Osteocyte (in vitro differentiated cells): Measurements from ENCODE around the gene GPATCH4. TPM values are rescaled to one million over a fixed set of nuclear protein-coding genes. Genes with fewer than 3 reads are reported as not detected.
"Not testable (repeated sequence)": the region's sequence is repeated elsewhere in the genome, so short reads cannot be mapped to it uniquely, and the experiment has no call there.

Source experiments
- DNase-seq: peaks from one replicate; pipeline ENCODE4 v3.0.0; 2021; ENCODE audit warnings: mixed read lengths; ENCODE audit not compliant: unreplicated experiment; ENCODE audit errors: extremely low spot score
- H3K27ac Mint-ChIP-seq: one replicate; pipeline ENCODE4 v1.8.0; 2021; ENCODE audit warnings: mild to moderate bottlenecking, mixed read lengths; ENCODE audit not compliant: unreplicated experiment
- H3K27me3 Mint-ChIP-seq: one replicate; pipeline ENCODE4 v1.8.0; 2021; ENCODE audit warnings: mixed read lengths; ENCODE audit not compliant: unreplicated experiment
- H3K36me3 Mint-ChIP-seq: one replicate; pipeline ENCODE4 v1.8.0; 2021; ENCODE audit warnings: mixed read lengths; ENCODE audit not compliant: unreplicated experiment
- H3K4me1 Mint-ChIP-seq: one replicate; pipeline ENCODE4 v1.8.0; 2021; ENCODE audit warnings: mixed read lengths; ENCODE audit not compliant: unreplicated experiment
- H3K4me3 Mint-ChIP-seq: one replicate; pipeline ENCODE4 v1.8.0; 2021; ENCODE audit warnings: mild to moderate bottlenecking, moderate library complexity, mixed read lengths; ENCODE audit not compliant: unreplicated experiment
- H3K9me3 Mint-ChIP-seq: one replicate; pipeline ENCODE4 v1.8.0; 2021; ENCODE audit warnings: mixed read lengths; ENCODE audit not compliant: unreplicated experiment
- total RNA-seq: library from RNA; stranded (reverse); gene quantifications from 2 replicates; pipeline ENCODE4 v1.2.1, GENCODE V29; 2021
- TF ChIP-seq, protein P1 (sequence below): fragments of 200-600 bp; sonication (generic); IDR thresholded peaks from 2 replicates; pipeline ENCODE4 v1.5.0; 2021; ENCODE audit warnings: antibody characterized with exemption, mild to moderate bottlenecking, moderate library complexity

GPATCH4 gene
- total RNA-seq, 1 donor from 2014 or later, result 20.6 TPM

DNA sequence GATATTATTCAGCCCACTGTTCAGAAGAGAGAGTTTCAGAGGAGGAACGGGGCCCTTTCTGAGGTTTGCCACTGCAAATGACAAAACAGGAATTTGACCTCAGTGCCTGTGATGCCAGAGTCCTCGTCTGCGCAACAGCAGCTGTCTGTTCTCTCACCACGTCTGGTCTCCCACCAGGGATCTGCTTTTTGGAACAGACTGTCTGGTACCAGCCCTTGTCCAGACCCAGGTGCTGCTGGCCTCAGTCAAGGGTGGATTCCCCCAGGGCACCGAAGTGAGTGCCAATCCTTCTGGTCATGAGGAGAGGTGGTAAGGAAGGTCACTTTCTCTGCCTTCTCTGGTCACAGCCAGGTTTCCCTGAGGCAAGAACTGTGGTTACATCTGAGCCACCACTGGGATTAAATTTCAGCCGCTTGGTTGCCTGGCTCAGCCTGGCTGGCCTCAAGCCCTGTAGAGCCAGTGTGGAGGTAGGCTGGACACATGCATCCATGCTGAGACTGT is 38.4 kb upstream of the GPATCH4 start:
- no peak overlapping the region for H3K27ac Mint-ChIP-seq
- H3K4me3 Mint-ChIP-seq, result no peak overlapping the region
- DNase-seq, result no peak
- TF ChIP-seq, protein P1, sequence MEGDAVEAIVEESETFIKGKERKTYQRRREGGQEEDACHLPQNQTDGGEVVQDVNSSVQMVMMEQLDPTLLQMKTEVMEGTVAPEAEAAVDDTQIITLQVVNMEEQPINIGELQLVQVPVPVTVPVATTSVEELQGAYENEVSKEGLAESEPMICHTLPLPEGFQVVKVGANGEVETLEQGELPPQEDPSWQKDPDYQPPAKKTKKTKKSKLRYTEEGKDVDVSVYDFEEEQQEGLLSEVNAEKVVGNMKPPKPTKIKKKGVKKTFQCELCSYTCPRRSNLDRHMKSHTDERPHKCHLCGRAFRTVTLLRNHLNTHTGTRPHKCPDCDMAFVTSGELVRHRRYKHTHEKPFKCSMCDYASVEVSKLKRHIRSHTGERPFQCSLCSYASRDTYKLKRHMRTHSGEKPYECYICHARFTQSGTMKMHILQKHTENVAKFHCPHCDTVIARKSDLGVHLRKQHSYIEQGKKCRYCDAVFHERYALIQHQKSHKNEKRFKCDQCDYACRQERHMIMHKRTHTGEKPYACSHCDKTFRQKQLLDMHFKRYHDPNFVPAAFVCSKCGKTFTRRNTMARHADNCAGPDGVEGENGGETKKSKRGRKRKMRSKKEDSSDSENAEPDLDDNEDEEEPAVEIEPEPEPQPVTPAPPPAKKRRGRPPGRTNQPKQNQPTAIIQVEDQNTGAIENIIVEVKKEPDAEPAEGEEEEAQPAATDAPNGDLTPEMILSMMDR, result no peak
- no peaks in the 10 kb centered on the region for H3K9me3 Mint-ChIP-seq
- no peaks in the 10 kb centered on the region for H3K36me3 Mint-ChIP-seq
- H3K4me1 Mint-ChIP-seq, result peaks cover 24% of the 10 kb centered on the region
- H3K27me3 Mint-ChIP-seq, result peaks cover 83% of the 10 kb centered on the region

DNA sequence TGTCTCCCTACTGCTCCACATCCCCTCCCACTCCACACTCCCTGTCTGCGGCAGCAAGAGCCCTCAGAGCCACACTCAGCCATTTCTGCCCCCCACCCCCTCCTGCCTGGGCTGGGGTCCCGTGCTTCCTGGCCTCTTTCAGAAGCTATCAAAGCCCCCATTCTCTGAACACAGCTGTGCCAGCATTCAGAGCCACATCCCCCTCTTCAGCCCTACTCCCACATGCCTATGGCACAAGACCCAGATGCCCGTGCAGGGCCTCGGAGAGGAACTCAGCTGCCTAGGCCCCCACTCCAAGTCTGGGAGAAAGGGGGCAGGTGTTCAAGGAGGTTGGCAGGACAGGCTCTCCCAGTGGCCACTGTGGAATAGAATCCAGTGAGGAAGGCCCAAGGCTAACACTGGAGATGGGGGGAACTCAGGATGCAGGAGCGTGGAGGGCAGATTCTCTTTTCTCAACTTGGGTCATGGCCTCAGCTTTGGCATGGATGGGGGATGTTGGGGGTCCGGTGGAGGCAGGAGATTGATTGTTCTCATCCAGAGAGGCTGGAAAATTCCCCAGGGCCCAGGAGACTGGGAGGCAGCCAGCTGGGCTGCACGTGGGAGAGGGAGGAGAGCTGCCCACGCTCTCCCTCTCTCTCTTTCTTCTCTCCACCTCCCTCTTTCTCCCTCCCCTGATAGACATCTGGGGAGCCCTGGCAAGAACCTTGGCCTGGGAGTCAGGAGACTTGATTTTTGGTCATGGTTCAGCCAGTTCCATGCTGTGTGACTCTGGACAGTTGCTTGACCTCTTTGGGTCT is 37.1 kb upstream of the GPATCH4 start:
- peaks cover 82% of the 10 kb centered on the region for H3K27me3 Mint-ChIP-seq
- no peak for DNase-seq
- no peaks in the 10 kb centered on the region for H3K9me3 Mint-ChIP-seq
- TF ChIP-seq, protein P1, result no peak
- H3K4me1 Mint-ChIP-seq, result peaks cover 24% of the 10 kb centered on the region
- H3K36me3 Mint-ChIP-seq, result no peaks in the 10 kb centered on the region
- no peak overlapping the region for H3K4me3 Mint-ChIP-seq
- H3K27ac Mint-ChIP-seq, result no peak overlapping the region

DNA sequence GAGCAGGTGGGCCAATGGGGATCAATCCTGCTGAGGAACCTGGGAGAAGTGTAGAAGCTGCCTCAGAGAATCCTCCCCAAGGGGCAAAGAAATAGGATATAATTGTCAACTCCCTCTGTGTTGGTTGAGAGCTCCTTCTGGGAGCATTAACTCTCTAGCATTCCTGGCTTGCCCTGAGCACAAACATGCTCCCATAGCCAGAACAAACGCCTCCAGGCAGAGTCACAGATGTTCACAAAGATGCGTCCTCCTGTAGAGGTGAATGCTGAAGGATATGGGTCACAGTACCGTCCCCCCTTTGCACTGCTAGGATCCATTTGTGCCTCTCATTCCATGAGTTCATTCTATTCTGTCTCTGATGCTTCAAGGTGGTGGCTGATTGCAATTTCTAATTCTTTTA is 31.1 kb upstream of the GPATCH4 start:
- H3K36me3 Mint-ChIP-seq, result no peaks in the 10 kb centered on the region
- no peaks in the 10 kb centered on the region for H3K4me1 Mint-ChIP-seq
- no peaks in the 10 kb centered on the region for H3K9me3 Mint-ChIP-seq
- peaks cover 73% of the 10 kb centered on the region for H3K27me3 Mint-ChIP-seq
- DNase-seq, result no peak
- no peak overlapping the region for H3K27ac Mint-ChIP-seq
- TF ChIP-seq, protein P1, result no peak
- no peak overlapping the region for H3K4me3 Mint-ChIP-seq

DNA sequence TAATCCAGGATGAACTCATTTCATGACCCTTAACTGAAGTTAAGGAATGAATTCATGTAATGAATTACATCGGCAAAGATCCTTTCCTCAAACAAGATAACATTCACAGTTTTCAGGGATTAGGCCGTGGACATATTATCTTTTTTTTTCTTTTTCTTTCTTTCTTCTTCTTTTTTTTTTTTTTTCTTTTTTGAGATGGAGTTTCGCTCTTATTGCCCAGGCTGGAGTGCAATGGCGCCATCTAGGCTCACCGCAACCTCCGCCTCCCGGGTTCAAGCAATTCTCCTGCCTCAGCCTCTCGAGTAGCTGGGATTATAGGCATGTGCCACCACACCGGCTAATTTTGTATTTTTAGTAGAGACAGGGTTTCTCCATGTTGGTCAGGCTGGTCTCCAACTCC is 29.9 kb upstream of the GPATCH4 start:
- H3K4me1 Mint-ChIP-seq, H3K27ac Mint-ChIP-seq, H3K9me3 Mint-ChIP-seq, H3K36me3 Mint-ChIP-seq, DNase-seq, H3K4me3 Mint-ChIP-seq: not testable (repeated sequence)
- peaks cover 67% of the 10 kb centered on the region for H3K27me3 Mint-ChIP-seq

DNA sequence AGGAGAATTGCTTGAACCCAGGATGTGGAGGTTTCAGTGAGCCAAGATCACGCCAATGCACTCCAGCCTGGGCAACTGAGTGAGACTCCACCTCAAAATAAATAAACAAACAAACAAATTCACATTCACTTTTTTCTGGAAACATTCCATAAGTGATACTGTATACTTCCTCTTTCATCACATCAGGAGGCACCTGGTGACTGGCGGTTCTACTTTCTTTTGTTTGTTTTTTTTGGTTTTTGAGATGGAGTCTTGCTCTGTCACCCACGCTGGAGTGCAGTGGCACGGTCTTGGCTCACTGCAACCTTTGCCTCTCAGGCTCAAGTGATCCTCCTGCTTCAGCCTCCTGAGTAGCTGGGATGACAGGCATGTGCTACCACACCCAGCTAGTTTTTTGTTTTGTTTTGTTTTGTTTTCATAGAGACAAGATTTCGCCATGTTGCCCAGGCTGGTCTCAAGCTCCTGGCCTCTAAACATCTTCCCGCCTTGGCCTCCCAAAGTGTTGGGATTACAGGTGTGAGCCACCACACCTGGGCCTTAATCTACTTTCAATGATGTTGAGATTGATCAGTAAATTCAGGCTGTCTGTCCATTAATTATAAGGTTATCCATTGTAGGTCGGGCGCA is 28.7 kb upstream of the GPATCH4 start:
- Mint-ChIP-seq H3K27ac (no peak overlapping the region), H3K27me3 (peaks cover 66% of the 10 kb centered on the region), H3K4me3 (no peak overlapping the region), H3K4me1 (peaks cover 8% of the 10 kb centered on the region), H3K36me3 (no peaks in the 10 kb centered on the region), H3K9me3 (no peaks in the 10 kb centered on the region)
- DNase-seq, result no peak
- TF ChIP-seq, protein P1, result no peak
